HG03520 (cell line): ENCODE data around the gene GAS2L3.
"Not testable (repeated sequence)": the region's sequence is repeated elsewhere in the genome, so short reads cannot be mapped to it uniquely, and the experiment has no call there.

Source experiments
- ATAC-seq: cut with Tn5 transposase; IDR thresholded peaks from one replicate; pipeline ENCODE4 v1.9.1; 2021; ENCODE audit warnings: mild to moderate bottlenecking, moderate library complexity; ENCODE audit not compliant: unreplicated experiment

The GAS2L3 gene

DNA sequence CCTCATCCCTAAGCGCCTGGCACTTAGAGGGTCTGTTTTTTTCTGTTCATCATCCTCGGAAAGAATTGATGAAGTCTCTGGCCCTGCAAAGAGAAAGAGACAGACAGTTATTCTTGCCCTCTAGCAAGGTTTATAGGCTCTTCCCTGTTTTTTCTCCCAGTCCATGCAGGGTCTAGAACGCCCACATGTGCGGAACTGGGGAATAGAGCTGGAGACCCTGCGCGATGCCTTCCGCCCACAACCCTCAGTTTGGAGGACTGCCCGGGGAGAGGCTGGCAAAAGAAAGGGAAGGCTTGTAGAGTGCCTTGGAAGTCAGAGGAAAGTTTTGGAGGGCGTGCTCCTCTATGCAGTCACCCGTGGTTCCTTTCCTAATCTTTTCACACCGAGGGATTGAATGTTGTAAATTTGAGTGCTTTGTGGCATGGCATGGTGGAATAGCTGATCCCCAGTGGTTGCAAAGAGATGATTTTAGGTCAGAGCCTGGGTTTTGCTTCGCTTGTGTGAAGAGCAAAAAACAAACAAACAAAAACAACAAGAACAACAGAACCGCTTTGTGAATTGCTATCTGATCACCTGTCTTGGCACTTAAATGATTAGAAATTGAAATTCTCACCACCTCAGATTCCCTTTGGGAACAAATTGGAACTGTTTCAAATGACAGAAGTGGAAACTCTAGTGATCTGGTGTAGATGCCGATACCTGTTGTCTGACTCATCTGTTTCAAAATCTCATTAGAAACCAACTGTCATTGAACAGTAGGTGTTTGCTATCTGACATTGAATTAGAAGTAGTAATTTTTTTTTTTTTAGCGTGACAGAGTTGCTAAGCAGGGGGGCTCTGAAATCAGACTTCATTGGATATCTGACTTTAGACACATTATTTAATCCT, 947 bp downstream of the GAS2L3 start:
- ATAC-seq, result no peak

DNA sequence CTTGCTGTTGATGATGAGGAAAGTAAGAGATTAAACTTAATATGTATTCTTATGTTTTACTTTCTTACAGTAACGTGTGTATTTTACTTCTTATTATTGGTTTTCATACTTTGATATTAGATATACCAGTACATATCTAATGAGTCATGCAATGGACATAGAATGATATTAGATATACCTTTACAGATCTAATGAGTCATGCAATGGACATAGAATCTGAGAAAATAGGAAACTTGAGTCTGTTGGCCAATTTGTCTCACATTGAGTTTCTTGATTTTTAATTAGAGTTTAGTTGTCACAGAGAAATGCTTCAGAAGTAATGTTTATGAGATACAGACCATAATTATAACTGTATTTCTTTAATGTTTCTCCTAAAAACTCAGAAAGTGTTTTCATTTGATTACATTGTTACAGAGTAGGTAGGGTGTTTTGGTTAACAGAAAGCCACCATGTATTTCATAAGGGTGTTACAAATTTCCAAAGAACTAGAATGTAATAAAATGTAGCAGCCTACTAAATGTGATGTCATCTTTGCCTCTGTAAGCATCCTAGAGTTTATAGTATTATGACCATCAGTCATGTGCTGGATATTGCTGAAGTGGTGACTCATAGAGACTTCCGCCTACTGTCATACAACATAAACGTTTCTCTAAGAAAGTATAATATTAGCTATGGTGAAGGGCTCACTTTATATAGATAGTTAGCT, 3.0 kb downstream of the GAS2L3 start:
- no peak for ATAC-seq

DNA sequence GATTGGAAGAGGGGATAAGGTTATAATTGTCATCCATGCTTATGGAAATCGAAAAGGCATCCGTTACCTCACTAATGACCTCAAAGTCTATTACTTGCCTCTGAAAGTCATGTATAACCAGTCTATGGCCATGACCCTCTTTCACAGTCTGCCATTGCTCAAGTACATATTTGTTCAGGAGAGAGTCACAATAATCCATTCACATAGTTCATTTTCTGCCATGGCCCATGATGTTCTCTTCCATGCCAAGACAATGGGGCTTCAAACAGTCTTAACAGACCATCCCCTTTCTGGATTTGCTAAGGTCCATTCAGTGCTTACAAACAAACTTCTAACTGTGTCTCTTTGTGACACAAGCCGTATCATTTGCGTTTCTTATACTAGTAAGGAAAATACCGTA, 5.4 kb downstream of the GAS2L3 start:
- ATAC-seq, result no peak

DNA sequence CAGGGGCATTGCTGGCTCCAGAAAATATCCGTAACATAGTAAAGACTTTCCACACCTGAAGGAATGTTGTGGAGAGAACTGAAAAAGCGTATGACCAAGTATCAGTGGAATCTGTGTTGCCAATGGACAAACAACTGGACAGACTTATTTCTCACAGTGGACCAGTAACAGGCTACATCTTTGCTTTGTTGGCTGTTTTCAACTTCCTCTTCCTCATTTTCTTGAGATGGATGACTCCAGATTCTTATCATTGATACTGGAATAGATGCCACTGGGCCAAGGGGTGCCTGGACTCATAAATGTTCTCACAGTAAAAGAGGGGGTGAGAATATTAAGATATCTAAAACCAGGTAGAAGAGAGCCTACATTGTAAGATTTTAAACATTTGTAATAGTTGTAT, 6.4 kb downstream of the GAS2L3 start:
- ATAC-seq, result no peak

DNA sequence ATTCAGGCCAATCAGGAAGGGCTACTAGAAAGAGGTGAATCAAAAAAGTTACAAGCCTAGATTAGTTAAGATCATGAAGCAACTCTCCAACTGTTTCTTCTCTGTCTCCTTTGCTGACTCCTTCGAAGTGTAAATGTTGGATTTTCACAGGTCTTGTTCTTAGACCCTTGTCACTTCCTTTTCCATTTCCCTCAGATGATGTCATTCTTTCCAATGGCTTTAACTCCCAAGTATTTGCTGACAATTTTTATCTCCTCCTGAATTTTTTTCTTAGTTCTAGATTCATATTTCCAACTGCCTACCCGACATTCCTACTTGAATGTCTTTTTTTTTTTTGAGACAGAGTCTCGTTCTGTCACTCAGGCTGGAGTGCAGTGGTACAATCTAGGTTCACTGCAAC, 10.8 kb downstream of the GAS2L3 start:
- ATAC-seq, result no peak

DNA sequence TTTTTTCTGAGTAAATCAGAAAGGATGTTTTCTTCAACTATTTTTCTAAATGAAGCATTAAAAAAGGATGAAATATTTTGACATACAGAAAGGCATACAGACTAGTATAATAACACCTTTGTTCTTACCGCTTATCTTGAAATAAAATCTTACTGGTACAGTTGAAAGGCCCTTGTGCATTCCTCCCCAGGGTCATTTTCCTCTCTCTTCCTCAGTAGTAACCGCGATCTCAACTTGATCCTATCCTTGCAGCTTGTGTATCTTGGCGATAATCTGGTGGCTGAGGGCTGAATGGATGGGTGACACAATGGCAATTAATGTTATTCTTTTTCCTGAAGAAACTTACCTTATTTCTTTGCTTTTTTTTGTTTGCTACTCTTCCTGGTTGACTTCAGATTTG, 18.5 kb downstream of the GAS2L3 start:
- no peak for ATAC-seq

DNA sequence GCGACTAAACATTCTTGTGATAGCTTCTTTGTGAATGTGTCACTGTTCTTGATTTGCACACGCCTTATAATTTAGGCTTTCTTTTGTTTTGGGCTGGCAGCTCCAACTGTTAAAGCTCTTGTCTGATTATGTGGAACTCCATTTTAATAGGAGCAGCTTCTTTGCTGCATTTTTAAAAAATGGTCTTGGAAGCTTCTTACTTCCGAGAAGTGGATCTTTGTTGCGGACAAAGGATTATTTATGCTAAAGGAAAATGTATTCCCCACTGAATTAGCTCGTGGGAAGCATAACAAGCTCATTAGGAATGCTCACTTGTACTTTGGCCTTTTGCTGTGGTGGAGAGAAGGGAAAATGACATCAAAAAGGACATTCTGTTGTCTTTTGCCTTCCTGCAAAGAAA, 20.0 kb downstream of the GAS2L3 start:
- no peak for ATAC-seq

DNA sequence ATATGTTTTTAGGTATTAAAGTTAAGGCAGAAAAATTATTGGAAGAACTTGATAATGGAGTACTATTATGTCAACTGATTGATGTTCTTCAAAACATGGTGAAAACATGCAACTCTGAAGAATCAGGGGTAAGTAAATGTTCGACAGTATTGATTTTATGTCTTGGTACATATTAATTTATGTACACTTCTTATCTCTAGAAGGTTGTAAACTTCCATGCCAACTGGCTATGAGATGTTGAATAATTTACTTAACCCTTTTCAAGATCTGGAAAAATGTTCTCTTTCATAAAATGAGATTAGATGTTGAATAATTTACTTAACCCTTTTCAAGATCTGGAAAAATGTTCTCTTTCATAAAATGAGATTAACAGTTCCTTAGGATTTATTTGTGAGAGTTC, 28.1 kb downstream of the GAS2L3 start:
- ATAC-seq, result no peak

DNA sequence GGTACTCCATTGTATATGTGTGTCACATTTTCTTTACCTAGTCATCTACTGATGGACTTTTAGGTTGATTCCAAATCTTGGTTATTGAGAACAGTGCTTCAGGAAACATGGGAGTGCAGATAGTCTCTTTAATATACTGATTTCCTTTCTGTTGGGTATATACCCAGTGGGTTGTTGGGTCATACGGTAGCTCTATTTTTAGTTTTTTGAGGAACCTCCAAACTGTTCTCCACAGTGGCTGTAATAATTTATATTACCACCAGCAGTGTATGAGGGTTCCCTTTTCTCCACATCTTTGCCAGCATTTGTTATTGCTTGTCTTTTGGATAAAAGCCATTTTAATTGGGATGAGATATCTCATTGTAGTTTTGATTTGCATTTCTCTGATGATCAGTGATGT, 29.5 kb downstream of the GAS2L3 start:
- ATAC-seq, result not testable (repeated sequence)

DNA sequence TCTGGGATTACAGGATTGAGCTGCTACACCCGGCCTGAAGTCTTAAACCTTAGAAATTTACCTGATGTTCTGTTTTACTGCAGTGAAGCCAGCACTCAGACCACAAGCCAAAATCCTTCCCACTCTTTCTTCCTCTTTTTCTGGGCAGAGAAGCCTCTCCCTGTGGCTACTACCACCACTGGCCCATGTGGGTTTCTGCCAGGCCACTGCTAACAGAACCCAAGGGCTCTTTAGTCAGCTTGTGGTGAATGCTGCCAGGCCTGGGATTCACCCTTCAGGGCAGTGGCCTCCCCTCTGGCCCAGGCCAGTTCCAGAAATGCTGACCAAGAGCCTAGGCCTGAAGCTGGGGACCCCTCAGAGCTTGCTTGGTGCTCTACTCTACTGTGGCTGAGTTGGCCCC, 35.3 kb downstream of the GAS2L3 start:
- ATAC-seq, result no peak

DNA sequence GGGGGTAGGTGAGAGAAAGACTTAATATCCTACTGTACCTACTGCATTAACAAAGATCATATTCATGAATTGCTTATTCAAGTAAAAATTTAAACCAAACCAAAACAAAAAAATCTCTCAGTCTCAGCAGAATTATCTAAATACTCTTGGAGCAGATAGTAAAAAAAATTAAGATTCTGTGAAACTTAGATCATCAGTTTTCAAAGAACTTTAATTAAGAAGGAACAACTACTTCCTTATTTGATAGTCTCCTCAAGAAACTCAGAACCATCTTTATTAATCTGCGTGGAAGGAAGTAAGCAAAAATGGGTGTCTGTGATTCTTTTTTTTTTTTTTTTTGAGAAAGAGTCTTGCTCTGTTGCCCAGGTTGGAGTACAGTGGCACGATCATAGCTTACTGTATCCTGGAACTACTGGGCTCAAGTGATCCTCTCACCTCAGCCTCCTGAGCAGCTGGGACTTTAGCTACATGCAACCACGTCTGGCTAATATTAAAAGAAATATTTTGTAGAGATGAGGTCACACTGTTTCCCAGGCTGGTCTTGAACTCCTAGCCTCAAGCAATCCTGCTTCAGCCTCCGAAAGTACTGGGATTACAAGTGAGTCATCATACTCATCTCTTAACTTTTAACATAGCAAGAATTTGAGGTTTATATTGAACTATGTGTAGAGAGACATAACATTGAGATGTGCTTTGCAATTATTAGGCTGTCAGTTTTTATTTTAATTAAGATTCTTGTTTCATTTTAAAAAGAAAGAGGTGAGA, 37.4 kb downstream of the GAS2L3 start:
- ATAC-seq, result no peak

DNA sequence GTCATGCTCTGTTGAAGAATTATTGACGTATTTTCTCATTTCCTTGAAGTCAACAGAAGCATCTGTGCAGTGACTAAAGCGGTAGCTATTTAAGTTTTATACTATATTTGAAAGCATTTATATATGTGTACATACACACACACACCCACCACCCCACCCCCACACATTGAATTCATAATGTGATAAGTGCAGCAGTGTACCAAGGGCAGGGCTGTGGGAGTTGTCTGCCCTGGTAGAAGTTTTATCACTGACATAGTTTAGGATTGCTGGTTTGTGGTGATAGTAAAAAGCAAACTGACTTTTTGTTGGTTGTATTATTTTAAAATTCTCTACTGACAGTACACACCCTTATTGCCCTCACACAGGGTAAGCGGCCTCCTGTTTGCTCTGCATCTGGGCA, 39.1 kb downstream of the GAS2L3 start:
- ATAC-seq, result no peak

DNA sequence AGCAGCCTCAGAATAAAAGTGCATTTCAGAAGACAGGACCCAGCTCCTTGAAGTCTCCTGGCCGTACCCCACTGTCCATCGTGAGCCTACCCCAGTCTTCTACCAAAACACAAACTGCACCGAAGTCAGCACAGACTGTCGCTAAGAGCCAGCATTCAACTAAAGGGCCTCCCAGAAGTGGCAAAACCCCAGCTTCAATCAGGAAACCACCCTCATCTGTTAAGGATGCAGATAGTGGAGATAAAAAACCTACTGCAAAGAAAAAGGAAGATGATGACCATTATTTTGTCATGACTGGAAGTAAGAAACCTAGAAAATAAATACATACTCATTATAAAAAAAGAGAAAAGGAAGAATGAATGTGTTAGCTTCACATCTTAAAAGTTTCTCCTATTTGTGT, 51.1 kb downstream of the GAS2L3 start:
- ATAC-seq, result no peak

DNA sequence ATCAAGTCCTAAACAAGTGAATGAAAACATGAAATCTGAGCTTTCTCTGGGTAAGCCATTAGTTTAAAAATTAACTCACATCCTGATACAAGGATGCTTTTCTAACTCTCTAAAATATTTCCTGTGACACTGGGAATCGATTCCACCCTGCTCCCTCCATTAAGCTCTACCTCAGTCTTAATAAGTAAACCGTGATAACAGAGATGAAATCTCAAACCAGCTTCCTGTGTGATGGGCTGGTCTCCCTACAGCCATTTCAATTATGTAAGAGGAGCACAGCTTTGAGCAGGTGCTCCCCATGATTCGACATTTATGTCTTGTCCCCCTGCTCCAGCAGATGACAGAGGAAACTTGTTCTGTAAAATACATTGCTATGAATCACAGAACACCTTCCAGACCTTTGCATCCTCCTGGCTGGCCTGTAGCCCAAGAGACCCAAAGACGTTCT, 59.0 kb downstream of the GAS2L3 start:
- no peak for ATAC-seq

DNA sequence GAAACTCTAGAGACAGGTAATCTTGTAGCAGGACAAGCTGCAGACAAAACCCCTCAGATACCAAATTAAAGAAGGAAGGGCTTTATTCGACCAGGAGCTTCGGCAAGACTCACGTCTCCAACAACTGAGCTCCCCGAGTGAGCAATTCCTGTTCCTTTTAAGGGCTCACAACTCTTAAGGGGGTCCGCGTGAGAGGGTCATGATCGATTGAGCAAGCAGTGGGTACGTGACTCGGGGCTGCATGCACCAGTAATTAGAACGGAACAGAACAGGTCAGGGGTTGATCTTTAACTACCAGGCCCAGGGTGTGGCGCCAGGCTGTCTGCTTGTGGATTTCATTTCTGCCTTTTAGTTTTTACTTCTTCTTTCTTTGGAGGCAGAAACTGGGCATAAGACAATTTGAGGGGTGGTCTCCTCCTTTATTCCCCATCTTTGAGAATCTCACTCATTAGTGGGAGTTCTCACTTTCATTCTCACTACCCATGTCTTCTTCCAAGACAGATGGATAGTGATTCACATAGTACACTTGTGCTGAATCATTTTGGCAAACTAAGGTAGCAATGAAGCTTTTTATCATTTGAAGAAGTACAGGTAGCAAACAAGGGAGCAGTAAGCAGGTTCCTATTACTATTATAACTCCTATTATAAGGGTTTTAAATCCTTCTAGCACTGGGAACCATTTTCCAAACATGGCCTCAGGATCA, 59.8 kb downstream of the GAS2L3 start:
- ATAC-seq, result not testable (repeated sequence)

DNA sequence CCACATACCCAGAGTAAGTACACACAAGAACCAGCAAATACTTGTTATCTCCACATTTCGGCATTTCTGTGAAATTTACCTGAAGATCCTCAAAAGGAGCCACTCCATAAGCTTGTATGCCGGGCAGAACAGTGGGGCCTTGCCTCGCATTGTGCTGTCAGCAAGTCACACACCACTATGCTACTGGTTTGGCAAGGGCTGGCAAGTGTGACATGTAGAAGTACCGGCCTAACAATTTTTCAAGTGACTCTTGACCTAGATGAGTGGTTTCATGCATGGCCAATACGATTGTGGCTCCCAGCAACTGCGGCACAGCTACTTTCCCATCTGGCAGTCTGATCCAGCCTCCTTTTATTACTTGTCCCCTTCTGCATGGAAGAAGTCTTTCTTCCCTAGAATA, 69.8 kb downstream of the GAS2L3 start:
- no peak for ATAC-seq

DNA sequence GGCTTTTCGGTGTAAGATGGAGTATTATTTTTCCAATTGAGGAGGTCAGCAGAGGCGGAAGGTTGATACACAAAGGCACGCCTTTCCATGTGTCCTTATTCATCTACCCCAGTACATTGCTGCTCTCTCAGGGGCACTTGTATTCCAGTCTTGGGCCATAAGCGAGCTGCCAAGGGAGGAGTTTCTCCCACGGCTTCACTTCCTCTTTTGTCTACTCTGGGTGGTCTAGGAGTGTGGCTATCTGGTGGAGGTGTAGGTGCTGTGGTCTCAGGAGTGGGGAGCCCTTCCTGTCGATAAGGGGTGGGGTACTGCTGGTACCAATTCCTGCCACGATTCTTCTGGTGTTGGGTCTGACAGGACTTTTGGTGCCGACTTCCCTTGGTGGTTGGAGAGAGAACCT, 73.4 kb downstream of the GAS2L3 start:
- ATAC-seq, result no peak

DNA sequence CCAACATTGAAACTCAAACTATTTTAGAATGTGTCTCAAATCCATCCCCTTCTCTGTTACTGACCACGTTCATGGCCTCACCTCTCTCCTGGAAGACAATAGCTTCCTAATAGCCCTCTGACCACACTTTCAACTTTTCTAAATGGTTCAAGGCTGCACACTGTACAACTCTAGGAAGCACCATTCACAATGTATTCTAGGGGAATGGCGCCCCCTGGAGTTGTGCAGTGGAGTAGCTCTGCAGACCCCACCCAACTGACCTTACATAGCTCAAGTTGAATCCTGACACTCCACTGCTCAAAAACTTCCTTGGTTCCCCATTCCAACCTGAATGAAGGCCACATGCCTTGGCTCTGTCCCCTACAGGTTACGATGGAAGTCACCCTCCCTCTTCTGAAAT, 77.6 kb downstream of the GAS2L3 start:
- ATAC-seq, result no peak

DNA sequence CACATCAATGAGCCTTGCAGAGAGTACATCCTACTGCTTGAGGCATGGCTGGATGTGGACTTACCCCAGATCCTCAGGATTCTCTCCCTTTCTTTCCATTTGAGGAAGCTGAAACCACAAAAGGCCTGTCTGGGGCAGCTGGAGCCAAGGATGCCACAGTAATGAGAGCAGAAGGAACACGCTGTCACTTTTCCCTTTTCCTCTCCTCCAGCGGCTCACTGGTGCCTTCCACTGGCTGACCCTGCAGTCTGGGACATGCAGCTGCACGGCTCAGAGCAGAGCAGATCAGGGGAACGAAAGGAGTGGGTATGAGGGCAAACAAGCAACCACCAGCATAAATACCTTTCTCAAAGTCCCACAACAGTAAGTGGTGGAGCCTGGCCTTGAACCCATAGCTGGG, 78.2 kb downstream of the GAS2L3 start:
- ATAC-seq, result no peak

DNA sequence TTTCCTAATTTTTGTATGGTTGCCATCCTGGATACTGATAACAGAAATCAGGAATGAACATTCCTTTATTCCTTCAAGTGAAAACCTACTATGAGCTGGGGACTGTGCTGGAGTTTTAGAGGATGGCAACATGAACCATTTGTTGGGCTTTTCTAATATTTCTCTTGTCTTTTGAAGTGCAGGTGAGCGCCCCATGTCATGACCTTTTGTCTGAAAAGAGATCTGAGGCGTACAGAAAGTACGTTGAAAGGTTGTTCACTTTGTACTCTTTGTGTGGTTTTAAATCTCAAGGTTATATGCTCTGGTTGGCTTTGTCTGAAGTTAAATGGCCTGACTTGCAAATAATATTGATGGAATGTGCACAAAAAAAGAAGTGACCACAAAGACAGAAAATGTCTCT, 79.0 kb downstream of the GAS2L3 start:
- no peak for ATAC-seq

DNA sequence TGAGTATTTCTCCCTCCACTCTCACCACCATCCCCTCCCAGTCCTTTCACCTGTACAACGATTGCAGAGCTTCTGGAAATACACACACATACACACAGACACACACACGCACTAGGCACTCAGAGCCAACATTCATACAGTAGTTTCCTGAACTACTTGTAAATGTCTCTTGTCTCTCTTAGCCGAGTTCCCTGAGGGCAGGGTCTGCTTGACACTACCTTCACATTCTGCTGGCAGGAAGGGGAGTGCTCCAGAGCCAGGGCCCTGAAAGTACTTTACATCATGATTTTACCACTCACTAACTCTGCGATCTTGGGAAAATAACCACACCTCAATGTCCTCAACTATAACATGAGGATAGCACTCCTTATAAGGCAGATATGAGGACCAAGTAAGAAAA, 82.7 kb downstream of the GAS2L3 start:
- no peak for ATAC-seq
